IMR-90 (cell line): ENCODE data around the gene CAPRIN1. TPM values are rescaled to one million over a fixed set of nuclear protein-coding genes. Genes with fewer than 3 reads are reported as not detected.

Experiments used
- ATAC-seq: fragments of 200-7000 bp; cut with Tn5 transposase; 2 replicates; pipeline ENCODE4 v1.9.1; 2020; ENCODE audit warnings: low read depth, mild to moderate bottlenecking, moderate library complexity
- BruUV-seq: library from RNA; stranded (reverse); fragments of 400-500 nt; replicated peaks from 2 replicates; lab custom pipeline; 2021; lab: Mats Ljungman, UMichigan
- CTCF ChIA-PET: fragments of 300-600 bp; formaldehyde crosslinking; extraction: SDS; loops from one replicate; lab custom pipeline; 2021; ENCODE audit warnings: antibody characterized with exemption; lab: Yijun Ruan, JAX
- POLR2A ChIA-PET: fragments of 300-600 bp; sonication (Branson Sonifier 250); formaldehyde crosslinking; loops from one replicate; lab custom pipeline; 2022; ENCODE audit warnings: antibody characterized with exemption; ENCODE audit not compliant: unreplicated experiment; lab: Charles Lee
- DNase-seq: peaks from one replicate; pipeline ENCODE4 v3.0.0; 2013
- H2AFZ ChIP-seq: replicated peaks from 2 replicates; pipeline ENCODE3; 2013; ENCODE audit warnings: low read length, mild to moderate bottlenecking; ENCODE audit not compliant: poor library complexity
- H2AK5ac ChIP-seq: 2 replicates; pipeline ENCODE4 v1.6.1; 2013; ENCODE audit warnings: low read depth, low read length, inconsistent platforms
- H2AK9ac ChIP-seq: replicated peaks from 2 replicates; pipeline ENCODE3; 2013; ENCODE audit warnings: mild to moderate bottlenecking, low read depth, low read length, moderate library complexity; ENCODE audit not compliant: poor library complexity
- H2BK120ac ChIP-seq: 2 replicates; pipeline ENCODE4 v1.6.1; 2013; ENCODE audit warnings: low read depth, low read length, inconsistent platforms
- H2BK15ac ChIP-seq: 3 replicates; pipeline ENCODE4 v1.6.1; 2013; ENCODE audit warnings: low read depth, low read length, inconsistent platforms
- H2BK20ac ChIP-seq: 2 replicates; pipeline ENCODE4 v1.6.1; 2013; ENCODE audit warnings: low read depth, mild to moderate bottlenecking, inconsistent platforms, low read length, moderate library complexity
- H2BK5ac ChIP-seq: 2 replicates; pipeline ENCODE4 v1.6.1; 2013; ENCODE audit warnings: mild to moderate bottlenecking, low read depth, low read length, inconsistent platforms; ENCODE audit not compliant: poor library complexity, severe bottlenecking
- H3K14ac ChIP-seq: replicated peaks from 2 replicates; pipeline ENCODE4 v1.6.1; 2013; ENCODE audit warnings: low read depth, low read length, inconsistent platforms
- H3K18ac ChIP-seq: 2 replicates; pipeline ENCODE4 v1.6.1; 2013; ENCODE audit warnings: low read depth, low read length, control low read depth
- H3K23ac ChIP-seq: 2 replicates; pipeline ENCODE4 v1.6.1; 2013; ENCODE audit warnings: low read depth, low read length, inconsistent platforms
- H3K27ac ChIP-seq: 2 replicates; pipeline ENCODE4 v1.5.1; 2013; ENCODE audit warnings: mild to moderate bottlenecking, control low read depth, low read length; ENCODE audit not compliant: insufficient read depth
- H3K27me3 ChIP-seq: 2 replicates; pipeline ENCODE4 v1.6.1; 2013; ENCODE audit warnings: low read length; ENCODE audit not compliant: control insufficient read depth, insufficient read depth
- H3K36me3 ChIP-seq: 2 replicates; pipeline ENCODE4 v1.6.1; 2013; ENCODE audit warnings: low read length, mixed read lengths; ENCODE audit not compliant: control insufficient read depth, insufficient read depth
- H3K4ac ChIP-seq: 2 replicates; pipeline ENCODE4 v1.6.1; 2013; ENCODE audit warnings: low read depth, low read length, inconsistent platforms
- H3K4me1 ChIP-seq: 2 replicates; pipeline ENCODE4 v1.6.1; 2013; ENCODE audit warnings: low read length, mixed read lengths; ENCODE audit not compliant: control insufficient read depth, insufficient read depth
- H3K4me2 ChIP-seq: 2 replicates; pipeline ENCODE4 v1.6.1; 2013; ENCODE audit warnings: low read depth, mild to moderate bottlenecking, control low read depth, low read length, moderate library complexity
- H3K4me3 ChIP-seq: 2 replicates; pipeline ENCODE4 v1.5.1; 2013; ENCODE audit warnings: low read depth, mild to moderate bottlenecking, control low read depth, low read length, moderate library complexity; ENCODE audit not compliant: insufficient read depth
- H3K56ac ChIP-seq: 2 replicates; pipeline ENCODE4 v1.6.1; 2013; ENCODE audit warnings: low read length, inconsistent platforms; ENCODE audit not compliant: insufficient read depth; ENCODE audit errors: extremely low read depth
- H3K79me1 ChIP-seq, 2 experiments: 2 replicates each; pipeline ENCODE4 v1.6.1; 2013; ENCODE audit warnings: low read length in 2 of 2, inconsistent platforms in 1 of 2, low read depth in 1 of 2
- H3K9ac ChIP-seq: 2 replicates; pipeline ENCODE4 v1.6.1; 2013; ENCODE audit warnings: low read depth, low read length, control low read depth
- H3K9me1 ChIP-seq: 2 replicates; pipeline ENCODE4 v1.6.1; 2013; ENCODE audit warnings: low read length, inconsistent platforms; ENCODE audit not compliant: insufficient read depth
- H3K9me3 ChIP-seq: 2 replicates; pipeline ENCODE4 v1.6.1; 2013; ENCODE audit warnings: low read length; ENCODE audit not compliant: control insufficient read depth, insufficient read depth
- H4K20me1 ChIP-seq: 2 replicates; pipeline ENCODE4 v1.6.1; 2013; ENCODE audit warnings: low read length, inconsistent platforms; ENCODE audit not compliant: insufficient read depth
- H4K5ac ChIP-seq: 2 replicates; pipeline ENCODE4 v1.6.1; 2013; ENCODE audit warnings: mild to moderate bottlenecking, low read depth, low read length, control low read depth
- H4K8ac ChIP-seq, 2 experiments: 2 replicates each; pipeline ENCODE4 v1.6.1; 2013; ENCODE audit warnings: low read depth in 2 of 2, low read length in 2 of 2, control low read depth in 1 of 2, inconsistent platforms in 1 of 2
- H4K91ac ChIP-seq: 2 replicates; pipeline ENCODE4 v1.6.1; 2013; ENCODE audit warnings: low read depth, low read length, inconsistent platforms; ENCODE audit not compliant: insufficient read depth
- BHLHE40 ChIP-seq: fragments of 150-350 bp; IDR thresholded peaks from 2 replicates; pipeline ENCODE4 v1.6.1; 2016; ENCODE audit warnings: mild to moderate bottlenecking, low read depth, low read length
- CEBPB ChIP-seq: IDR thresholded peaks from 2 replicates; pipeline ENCODE4 v1.6.1; 2012; ENCODE audit warnings: low read depth, low read length, improper control_type of control experiment
- CHD1 ChIP-seq: IDR thresholded peaks from 2 replicates; pipeline ENCODE4 v1.6.1; 2012; ENCODE audit warnings: low read depth, low read length, improper control_type of control experiment
- FOS ChIP-seq: fragments of 150-350 bp; IDR thresholded peaks from 2 replicates; pipeline ENCODE4 v1.6.1; 2016; ENCODE audit warnings: low read depth, low read length
- MAFK ChIP-seq: IDR thresholded peaks from 2 replicates; pipeline ENCODE4 v1.6.1; 2012; ENCODE audit warnings: low read depth, low read length, improper control_type of control experiment
- MAZ ChIP-seq: IDR thresholded peaks from 2 replicates; pipeline ENCODE4 v1.6.1; 2012; ENCODE audit warnings: low read depth, mild to moderate bottlenecking, low read length, improper control_type of control experiment, moderate library complexity, borderline replicate concordance
- MXI1 ChIP-seq: IDR thresholded peaks from 2 replicates; pipeline ENCODE4 v1.6.1; 2012; ENCODE audit warnings: low read depth, mild to moderate bottlenecking, low read length, moderate library complexity, borderline replicate concordance
- NFE2L2 ChIP-seq: fragments of 150-350 bp; IDR thresholded peaks from 2 replicates; pipeline ENCODE4 v1.6.1; 2016; ENCODE audit warnings: low read depth, mild to moderate bottlenecking, low read length
- POLR2A ChIP-seq: IDR thresholded peaks from 2 replicates; pipeline ENCODE4 v1.6.1; 2012; ENCODE audit warnings: mild to moderate bottlenecking, low read depth, low read length
- RAD21 ChIP-seq: IDR thresholded peaks from 2 replicates; pipeline ENCODE4 v1.6.1; 2012; ENCODE audit warnings: low read length, improper control_type of control experiment
- RCOR1 ChIP-seq: IDR thresholded peaks from 2 replicates; pipeline ENCODE4 v1.6.1; 2012; ENCODE audit warnings: mild to moderate bottlenecking, low read length, improper control_type of control experiment; ENCODE audit not compliant: insufficient replicate concordance
- RFX5 ChIP-seq: IDR thresholded peaks from 2 replicates; pipeline ENCODE4 v1.8.0; 2012; ENCODE audit warnings: low read depth, mild to moderate bottlenecking, low read length, moderate library complexity
- SMC3 ChIP-seq: fragments of 150-350 bp; IDR thresholded peaks from 2 replicates; pipeline ENCODE4 v1.6.1; 2016; ENCODE audit warnings: low read depth, mild to moderate bottlenecking, antibody characterized with exemption, low read length, moderate library complexity
- WGBS, 2 experiments: methylation state at CpG; one replicate each; pipeline versions ENCODE4 v1.1.5 to v1.1.7; 2013; ENCODE audit warnings: missing lambda C conversion rate in 2 of 2; ENCODE audit not compliant: insufficient read length in 1 of 2; ENCODE audit errors: extremely low coverage in 2 of 2; 5-methylcytosine and 5-hydroxymethylcytosine counted together
- dilution Hi-C: fragments of 300-500 bp; cut with HindIII; formaldehyde crosslinking; loops from one replicate; pipeline ENCODE4 v1.14.3; 2018; ENCODE audit warnings: low sequenced_read_pairs; ENCODE audit not compliant: unreplicated experiment
- in situ Hi-C: fragments of 300-500 bp; cut with MboI; formaldehyde crosslinking; loops from 3 replicates; pipeline ENCODE4 v1.14.3; 2019; ENCODE audit warnings: low sequenced_read_pairs, inconsistent platforms, mixed read lengths
- intact Hi-C: fragments of 100-400 bp; cut with micrococcal nuclease; formaldehyde crosslinking; loops from 2 replicates; pipeline ENCODE4 v1.10.0; 2022
- polyA plus RNA-seq, 3 experiments: library from polyadenylated mRNA; depleted of rRNA; stranded (reverse); fragments of >200 nt; gene quantifications; 2 replicates each; pipeline ENCODE4 v1.2.3, GENCODE V29; 2012; ENCODE audit warnings: low replicate concordance in 1 of 3
- total RNA-seq: library from RNA; depleted of rRNA; stranded (reverse); fragments of >200 nt; gene quantifications from 2 replicates; pipeline ENCODE4 v1.2.3, GENCODE V29; 2012
- TF ChIP-seq, protein P1 (sequence below): fragments of 150-350 bp; IDR thresholded peaks from 2 replicates; pipeline ENCODE4 v1.6.1; 2016; ENCODE audit warnings: low read depth, mild to moderate bottlenecking, low read length, moderate library complexity, borderline replicate concordance
- TF ChIP-seq, protein P2 (sequence below): fragments of 150-350 bp; IDR thresholded peaks from 2 replicates; pipeline ENCODE4 v1.6.1; 2017; ENCODE audit warnings: mild to moderate bottlenecking, antibody characterized with exemption, low read length, low read depth
- TF ChIP-seq, protein P3 (sequence below): conservative IDR thresholded peaks from 2 replicates; pipeline ENCODE4 v1.5.1; 2012; ENCODE audit warnings: mild to moderate bottlenecking, low read depth, low read length, improper control_type of control experiment

Gene CAPRIN1
- total and polyA plus RNA-seq, 2 of the 4 experiments (the other 2 are of a cell fraction), result 127 to 253 TPM

DNA sequence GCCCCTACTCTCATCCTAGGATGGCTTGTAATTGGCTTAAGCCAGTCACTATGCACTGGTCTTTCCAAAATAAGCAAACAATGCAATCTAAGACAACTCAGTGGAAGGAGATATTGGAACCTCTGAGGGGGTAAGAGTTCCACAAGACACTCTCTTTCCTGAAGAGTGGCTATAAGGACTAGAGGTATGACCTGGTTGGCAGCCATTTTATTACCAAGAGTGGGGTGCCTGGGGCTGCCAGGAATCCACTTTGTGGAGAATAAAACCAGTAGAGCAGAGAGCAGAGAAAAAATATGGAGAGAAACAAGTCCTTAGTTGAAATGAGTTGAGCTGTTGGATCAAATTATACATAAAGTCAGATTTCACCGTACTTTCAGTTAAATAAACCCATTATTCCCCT lies 38.8 kb upstream of the CAPRIN1 start:
- no peak overlapping the region for H3K4ac ChIP-seq
- dilution Hi-C loops (no loop called here), in situ Hi-C loops (no loop called here), intact Hi-C loops (no loop called here)
- H4K20me1 ChIP-seq, result no peaks in the 10 kb centered on the region
- no peak overlapping the region for H2BK15ac ChIP-seq
- no peak overlapping the region for H3K4me3 ChIP-seq
- DNase-seq, result no peak
- H3K56ac ChIP-seq, result no peak overlapping the region
- H3K18ac ChIP-seq, result no peak overlapping the region
- H2BK5ac ChIP-seq, result no peak overlapping the region
- H3K36me3 ChIP-seq, result no peaks in the 10 kb centered on the region
- H3K23ac ChIP-seq, result no peak overlapping the region
- no peak overlapping the region for H4K8ac ChIP-seq
- no peak overlapping the region for H2BK120ac ChIP-seq
- no CpG with 5 or more reads among the region's 1 CpG for WGBS, 2 experiments
- H3K9me1 ChIP-seq, result no peaks in the 10 kb centered on the region
- H4K5ac ChIP-seq, result no peak overlapping the region
- no peak overlapping the region for H3K4me2 ChIP-seq
- H2AFZ ChIP-seq, result no peak overlapping the region
- no peak overlapping the region for H3K9ac ChIP-seq
- POLR2A ChIA-PET, result no interaction called here
- H2AK9ac ChIP-seq, result no peak overlapping the region
- no peaks in the 10 kb centered on the region for H3K4me1 ChIP-seq
- no peak for TF ChIP-seq RCOR1
- TF ChIP-seq, protein P1, sequence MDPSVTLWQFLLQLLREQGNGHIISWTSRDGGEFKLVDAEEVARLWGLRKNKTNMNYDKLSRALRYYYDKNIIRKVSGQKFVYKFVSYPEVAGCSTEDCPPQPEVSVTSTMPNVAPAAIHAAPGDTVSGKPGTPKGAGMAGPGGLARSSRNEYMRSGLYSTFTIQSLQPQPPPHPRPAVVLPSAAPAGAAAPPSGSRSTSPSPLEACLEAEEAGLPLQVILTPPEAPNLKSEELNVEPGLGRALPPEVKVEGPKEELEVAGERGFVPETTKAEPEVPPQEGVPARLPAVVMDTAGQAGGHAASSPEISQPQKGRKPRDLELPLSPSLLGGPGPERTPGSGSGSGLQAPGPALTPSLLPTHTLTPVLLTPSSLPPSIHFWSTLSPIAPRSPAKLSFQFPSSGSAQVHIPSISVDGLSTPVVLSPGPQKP, result no peak
- TF ChIP-seq, protein P2, sequence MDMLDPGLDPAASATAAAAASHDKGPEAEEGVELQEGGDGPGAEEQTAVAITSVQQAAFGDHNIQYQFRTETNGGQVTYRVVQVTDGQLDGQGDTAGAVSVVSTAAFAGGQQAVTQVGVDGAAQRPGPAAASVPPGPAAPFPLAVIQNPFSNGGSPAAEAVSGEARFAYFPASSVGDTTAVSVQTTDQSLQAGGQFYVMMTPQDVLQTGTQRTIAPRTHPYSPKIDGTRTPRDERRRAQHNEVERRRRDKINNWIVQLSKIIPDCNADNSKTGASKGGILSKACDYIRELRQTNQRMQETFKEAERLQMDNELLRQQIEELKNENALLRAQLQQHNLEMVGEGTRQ, result no peak
- TF ChIP-seq SMC3, result no peak
- no peak for TF ChIP-seq BHLHE40
- TF ChIP-seq MXI1, result no peak
- no peak for TF ChIP-seq CEBPB
- TF ChIP-seq NFE2L2, result no peak
- no peak for TF ChIP-seq POLR2A
- TF ChIP-seq, protein P3, sequence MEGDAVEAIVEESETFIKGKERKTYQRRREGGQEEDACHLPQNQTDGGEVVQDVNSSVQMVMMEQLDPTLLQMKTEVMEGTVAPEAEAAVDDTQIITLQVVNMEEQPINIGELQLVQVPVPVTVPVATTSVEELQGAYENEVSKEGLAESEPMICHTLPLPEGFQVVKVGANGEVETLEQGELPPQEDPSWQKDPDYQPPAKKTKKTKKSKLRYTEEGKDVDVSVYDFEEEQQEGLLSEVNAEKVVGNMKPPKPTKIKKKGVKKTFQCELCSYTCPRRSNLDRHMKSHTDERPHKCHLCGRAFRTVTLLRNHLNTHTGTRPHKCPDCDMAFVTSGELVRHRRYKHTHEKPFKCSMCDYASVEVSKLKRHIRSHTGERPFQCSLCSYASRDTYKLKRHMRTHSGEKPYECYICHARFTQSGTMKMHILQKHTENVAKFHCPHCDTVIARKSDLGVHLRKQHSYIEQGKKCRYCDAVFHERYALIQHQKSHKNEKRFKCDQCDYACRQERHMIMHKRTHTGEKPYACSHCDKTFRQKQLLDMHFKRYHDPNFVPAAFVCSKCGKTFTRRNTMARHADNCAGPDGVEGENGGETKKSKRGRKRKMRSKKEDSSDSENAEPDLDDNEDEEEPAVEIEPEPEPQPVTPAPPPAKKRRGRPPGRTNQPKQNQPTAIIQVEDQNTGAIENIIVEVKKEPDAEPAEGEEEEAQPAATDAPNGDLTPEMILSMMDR, result no peak
- TF ChIP-seq CHD1, result no peak
- TF ChIP-seq MAZ, result no peak
- no peak for TF ChIP-seq RFX5
- TF ChIP-seq MAFK, result no peak
- no peak for TF ChIP-seq FOS
- no peak for TF ChIP-seq RAD21
- no peak overlapping the region for H4K91ac ChIP-seq
- H2BK20ac ChIP-seq, result no peak overlapping the region
- H3K27me3 ChIP-seq, result peaks cover 14% of the 10 kb centered on the region
- ATAC-seq, result no peak
- CTCF ChIA-PET, result no interaction called here
- H2AK5ac ChIP-seq, result no peak overlapping the region
- no TSS peak for BruUV-seq
- no peak overlapping the region for H3K27ac ChIP-seq
- no peak overlapping the region for H3K14ac ChIP-seq
- H3K9me3 ChIP-seq, result no peaks in the 10 kb centered on the region
- H3K79me1 ChIP-seq, result no peaks in the 10 kb centered on the region
